ENCODE data around the gene LAMB4.

DNA sequence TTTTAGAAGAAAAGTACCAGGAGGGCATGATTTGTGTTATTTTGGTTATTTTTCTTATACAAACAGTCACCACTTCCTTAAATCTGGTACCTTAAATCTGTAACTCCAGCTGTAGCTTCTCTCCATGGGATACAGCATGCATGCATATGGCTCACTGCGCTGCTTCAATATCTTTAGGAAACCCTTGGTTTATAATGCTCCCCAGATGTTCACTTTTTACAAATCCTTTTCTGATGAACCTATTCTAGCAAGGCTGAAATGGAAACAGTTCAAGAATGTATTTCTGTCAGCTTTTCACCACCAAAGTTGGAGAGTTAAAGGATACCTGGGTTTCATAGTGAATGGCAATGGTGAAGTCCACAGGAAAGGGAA lies 50.9 kb downstream of the LAMB4 start:
- TF ChIP-seq CTCF (conservative IDR thresholded peaks at IDR 0.05), result no peak
- no peak for TF ChIP-seq ZFX (IDR thresholded peaks at IDR 0.05)

Measured in C4-2B (cell line).